MM.1S (cell line): ENCODE results near the gene GPNMB.

Experiments used
- EZH2 ChIP-seq: fragments of 300-600 bp; sonication (generic); optimal IDR thresholded peaks from 2 replicates; pipeline ENCODE3; 2017; ENCODE audit warnings: low read depth, mild to moderate bottlenecking, antibody characterized with exemption, low read length, mixed read lengths
- EZH2phosphoT487 ChIP-seq: fragments of 300-600 bp; sonication (generic); IDR thresholded peaks from 2 replicates; pipeline ENCODE4 v1.6.1; 2018; ENCODE audit warnings: antibody characterized with exemption, low read length
- TF ChIP-seq, protein P1 (sequence below): fragments of 300-600 bp; sonication (generic); IDR thresholded peaks from 2 replicates; pipeline ENCODE4 v1.5.1; 2016; ENCODE audit warnings: antibody characterized with exemption, low read length, mixed read lengths

DNA sequence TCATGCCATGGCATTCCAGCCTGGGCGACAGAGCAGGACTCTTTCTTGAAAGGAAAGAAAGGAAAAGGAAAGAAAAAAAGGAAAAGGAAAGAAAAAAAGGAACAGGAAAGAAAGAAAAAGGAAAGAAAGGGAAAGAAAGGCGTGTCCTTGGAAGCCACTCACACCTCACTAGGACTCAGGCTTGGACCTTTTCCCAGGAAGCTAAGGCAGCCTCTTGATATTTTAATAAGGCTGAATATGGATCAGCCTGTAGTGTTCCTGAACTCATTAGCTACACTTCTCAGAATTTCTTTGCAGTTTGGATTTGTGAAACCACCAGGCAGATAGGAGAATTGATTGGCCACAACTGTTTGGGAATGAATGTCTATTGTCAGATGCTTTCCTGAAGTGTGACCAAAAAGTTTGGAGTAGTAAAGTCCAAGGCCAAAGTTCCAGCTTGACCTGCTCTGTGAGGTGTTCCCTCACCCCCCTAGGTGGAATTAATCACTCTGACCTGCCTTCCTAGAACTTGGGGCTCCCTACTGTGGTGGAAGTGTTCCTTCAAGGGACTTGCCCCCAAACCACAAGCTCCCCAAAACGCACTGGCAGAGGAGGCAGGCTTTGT, 45.5 kb downstream of the GPNMB start:
- TF ChIP-seq, protein P1, sequence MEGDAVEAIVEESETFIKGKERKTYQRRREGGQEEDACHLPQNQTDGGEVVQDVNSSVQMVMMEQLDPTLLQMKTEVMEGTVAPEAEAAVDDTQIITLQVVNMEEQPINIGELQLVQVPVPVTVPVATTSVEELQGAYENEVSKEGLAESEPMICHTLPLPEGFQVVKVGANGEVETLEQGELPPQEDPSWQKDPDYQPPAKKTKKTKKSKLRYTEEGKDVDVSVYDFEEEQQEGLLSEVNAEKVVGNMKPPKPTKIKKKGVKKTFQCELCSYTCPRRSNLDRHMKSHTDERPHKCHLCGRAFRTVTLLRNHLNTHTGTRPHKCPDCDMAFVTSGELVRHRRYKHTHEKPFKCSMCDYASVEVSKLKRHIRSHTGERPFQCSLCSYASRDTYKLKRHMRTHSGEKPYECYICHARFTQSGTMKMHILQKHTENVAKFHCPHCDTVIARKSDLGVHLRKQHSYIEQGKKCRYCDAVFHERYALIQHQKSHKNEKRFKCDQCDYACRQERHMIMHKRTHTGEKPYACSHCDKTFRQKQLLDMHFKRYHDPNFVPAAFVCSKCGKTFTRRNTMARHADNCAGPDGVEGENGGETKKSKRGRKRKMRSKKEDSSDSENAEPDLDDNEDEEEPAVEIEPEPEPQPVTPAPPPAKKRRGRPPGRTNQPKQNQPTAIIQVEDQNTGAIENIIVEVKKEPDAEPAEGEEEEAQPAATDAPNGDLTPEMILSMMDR, result no peak
- no peak for TF ChIP-seq EZH2
- TF ChIP-seq EZH2phosphoT487, result no peak
